Measurements from ENCODE around the gene KIF13A. TPM values are rescaled to one million over a fixed set of nuclear protein-coding genes. Genes with fewer than 3 reads are reported as not detected.
"Not testable (repeated sequence)": the region's sequence is repeated elsewhere in the genome, so short reads cannot be mapped to it uniquely, and the experiment has no call there.

The KIF13A gene
- total RNA-seq, 4 donors from 2014 or later, result 38.6 to 64.3 (median 43.9) TPM

DNA sequence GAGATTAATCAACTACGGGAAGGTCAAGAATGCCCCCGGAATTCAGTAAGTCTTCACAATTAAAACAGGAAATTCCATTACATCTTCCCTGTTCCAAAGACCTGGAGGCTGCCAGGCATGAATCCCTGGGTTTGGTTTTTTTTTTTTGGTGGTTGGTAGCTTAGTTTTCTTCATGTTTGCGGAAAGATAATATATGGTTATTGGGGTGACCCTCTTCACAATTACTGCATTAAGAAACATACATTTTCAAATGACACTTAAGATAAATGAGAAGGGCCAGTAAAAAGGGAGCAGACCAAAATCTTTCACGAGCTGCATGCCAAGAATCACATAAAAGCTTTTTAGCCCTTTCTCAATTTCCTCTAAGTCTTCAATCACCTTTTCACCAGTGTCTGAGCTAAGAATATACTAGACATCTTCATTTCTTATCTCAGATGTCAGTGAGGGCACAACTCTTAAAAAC lies 64.0 kb downstream of the KIF13A start:
- TF ChIP-seq, protein P1, sequence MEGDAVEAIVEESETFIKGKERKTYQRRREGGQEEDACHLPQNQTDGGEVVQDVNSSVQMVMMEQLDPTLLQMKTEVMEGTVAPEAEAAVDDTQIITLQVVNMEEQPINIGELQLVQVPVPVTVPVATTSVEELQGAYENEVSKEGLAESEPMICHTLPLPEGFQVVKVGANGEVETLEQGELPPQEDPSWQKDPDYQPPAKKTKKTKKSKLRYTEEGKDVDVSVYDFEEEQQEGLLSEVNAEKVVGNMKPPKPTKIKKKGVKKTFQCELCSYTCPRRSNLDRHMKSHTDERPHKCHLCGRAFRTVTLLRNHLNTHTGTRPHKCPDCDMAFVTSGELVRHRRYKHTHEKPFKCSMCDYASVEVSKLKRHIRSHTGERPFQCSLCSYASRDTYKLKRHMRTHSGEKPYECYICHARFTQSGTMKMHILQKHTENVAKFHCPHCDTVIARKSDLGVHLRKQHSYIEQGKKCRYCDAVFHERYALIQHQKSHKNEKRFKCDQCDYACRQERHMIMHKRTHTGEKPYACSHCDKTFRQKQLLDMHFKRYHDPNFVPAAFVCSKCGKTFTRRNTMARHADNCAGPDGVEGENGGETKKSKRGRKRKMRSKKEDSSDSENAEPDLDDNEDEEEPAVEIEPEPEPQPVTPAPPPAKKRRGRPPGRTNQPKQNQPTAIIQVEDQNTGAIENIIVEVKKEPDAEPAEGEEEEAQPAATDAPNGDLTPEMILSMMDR (IDR thresholded peaks at IDR 0.05), result no peak
- ATAC-seq (ENCODE audit: low FRiP score), result no peak

DNA sequence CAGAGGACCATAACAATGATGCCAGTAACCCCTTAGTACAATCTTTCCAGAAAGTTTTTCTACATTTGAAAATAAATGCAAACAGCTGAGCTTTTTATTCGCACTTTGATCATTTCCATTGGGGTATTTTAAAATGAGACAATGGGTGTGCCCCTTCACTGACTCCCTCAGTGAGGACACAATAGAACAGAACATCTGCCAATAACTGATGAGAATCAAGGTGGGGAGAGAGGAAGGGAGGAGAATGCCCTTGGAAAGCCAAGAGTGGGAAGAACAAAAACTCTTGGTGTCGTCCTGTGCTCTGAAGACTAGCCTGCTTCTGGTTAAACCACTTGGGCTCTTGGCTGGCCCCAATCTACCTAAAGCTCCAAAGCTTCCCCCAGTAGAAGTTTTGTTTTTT lies 66.0 kb downstream of the KIF13A start:
- ATAC-seq (ENCODE audit: low FRiP score), result no peak
- DNase-seq (ENCODE audit: low spot score), result no peak
- TF ChIP-seq, protein P1 (IDR thresholded peaks at IDR 0.05), result no peak

More for the DNA sequence above, 64.0 kb downstream of the KIF13A start:
- no peak for DNase-seq (ENCODE audit: low spot score)

DNA sequence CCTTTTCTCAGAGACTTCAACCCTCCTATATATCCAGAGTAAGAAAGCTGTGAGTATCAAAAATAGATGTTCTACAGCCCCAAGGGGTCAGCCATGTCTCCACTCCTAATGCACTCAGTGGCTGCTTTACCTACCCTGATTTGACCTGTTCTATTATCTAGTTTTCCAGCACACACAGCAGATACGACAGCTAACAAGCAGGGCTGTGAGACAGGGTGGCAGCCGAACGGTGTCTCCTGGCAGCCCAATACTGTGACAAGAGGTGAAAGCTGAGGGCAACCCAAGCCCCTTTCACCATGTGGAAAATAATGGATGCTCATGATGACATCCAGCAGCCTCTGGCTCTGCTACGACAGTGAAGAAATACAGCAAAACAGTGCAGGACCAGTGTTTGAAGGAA lies 67.9 kb downstream of the KIF13A start:
- DNase-seq (ENCODE audit: low spot score) (no peak), ATAC-seq (ENCODE audit: low FRiP score) (no peak)
- TF ChIP-seq, protein P1 (IDR thresholded peaks at IDR 0.05), result no peak

DNA sequence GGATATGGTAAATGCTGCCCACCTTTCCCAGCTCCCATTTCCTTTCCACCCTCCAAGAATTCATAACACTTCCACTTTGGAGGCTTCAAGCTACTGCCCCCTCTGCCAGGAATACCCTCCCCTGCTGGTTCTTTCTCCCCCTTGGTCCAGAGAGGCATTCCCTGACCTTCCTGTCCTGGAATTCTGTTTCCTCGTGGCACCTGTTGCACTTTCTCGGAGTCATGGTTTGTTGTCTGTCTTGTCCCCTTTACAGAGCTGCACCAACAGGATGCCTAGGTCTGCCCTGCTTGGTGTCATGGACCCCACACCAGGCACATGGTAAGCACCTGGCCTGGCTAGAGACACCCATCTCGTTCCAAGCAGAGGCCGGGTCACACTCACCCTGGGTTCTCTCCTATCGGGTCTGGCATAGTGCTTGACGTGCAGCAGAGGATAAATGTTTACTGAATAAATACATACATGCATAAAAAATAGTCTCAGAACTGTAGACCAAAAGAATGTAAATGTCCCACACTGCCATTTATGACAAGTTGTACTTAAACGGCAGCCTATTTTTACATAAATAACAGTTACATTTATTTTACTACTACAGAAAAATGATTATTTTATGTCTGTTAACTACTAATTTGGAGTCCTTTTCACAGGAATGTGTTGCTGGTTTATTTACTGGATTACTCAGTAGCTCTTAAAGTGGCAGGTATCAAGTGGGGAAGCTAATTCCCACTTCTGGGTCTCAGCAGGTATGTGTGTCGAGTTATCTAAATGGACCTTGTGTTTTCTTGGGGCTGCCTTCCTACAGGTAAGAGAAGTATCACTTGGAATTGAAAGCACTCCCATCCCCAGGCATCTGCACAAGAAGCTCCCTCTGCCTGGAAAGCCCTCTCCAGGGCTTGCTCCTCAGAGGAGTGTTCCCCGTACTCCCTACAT lies 69.3 kb downstream of the KIF13A start:
- ATAC-seq (ENCODE audit: low FRiP score) (no peak), DNase-seq (ENCODE audit: low spot score) (no peak)
- TF ChIP-seq, protein P1 (IDR thresholded peaks at IDR 0.05), result no peak

DNA sequence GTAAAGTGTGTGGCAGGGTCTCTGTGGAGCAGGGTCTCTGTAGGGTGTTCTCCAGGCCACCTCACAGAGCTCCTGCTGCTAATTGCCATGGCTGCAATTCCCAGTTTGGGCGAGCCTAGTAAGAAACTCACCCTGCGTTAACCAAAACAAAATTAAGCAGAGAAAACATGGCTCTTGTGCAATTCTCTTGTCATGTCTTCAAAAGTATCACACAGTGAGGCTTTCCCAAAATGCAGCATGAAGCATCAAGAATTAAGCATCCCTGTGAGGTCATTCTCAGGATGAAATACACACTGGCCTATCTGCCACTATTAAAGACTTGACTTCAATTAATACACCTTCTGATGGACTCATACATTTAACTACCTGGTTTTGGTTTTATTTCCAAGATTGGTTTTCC lies 72.8 kb downstream of the KIF13A start:
- TF ChIP-seq, protein P1 (IDR thresholded peaks at IDR 0.05), result no peak
- DNase-seq (ENCODE audit: low spot score) (no peak), ATAC-seq (ENCODE audit: low FRiP score) (no peak)

DNA sequence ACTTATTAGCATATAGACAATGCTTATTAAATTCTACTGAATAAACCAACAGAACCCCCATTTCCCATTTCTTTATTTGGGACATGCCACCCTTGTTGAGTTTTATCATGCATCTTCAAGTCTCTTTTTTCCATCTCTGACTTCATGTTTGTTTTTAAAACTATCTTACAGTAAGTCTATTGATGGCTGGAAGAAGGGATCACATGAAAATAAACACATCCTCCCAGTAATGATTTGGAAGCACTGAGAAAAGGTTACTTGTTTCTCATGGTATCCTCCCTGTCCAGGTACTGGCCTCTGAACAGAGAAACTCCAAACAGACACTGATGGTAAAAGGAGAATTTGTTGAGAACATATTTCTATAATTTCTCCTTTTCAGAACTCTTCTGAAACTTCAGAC lies 74.9 kb downstream of the KIF13A start:
- TF ChIP-seq, protein P1 (IDR thresholded peaks at IDR 0.05), result no peak
- no peak for ATAC-seq (ENCODE audit: low FRiP score)

DNA sequence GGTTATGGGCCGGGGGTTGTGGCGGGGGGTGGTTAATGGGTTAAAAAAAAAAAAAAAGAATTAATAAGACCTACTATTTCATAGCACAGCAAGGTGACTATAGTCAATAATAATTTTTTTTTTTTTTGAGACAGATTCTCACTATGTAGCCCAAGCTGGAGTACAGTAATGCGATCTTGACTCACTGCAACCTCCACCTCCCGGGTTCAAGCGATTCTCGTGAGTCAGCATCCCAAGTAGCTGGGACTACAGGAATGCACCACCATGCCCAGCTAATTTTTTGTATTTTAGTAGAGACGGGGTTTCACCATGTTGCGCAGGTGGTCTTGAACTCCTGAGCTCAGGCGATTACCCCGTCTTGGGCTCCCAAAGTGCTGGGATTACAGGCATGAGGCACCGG lies 75.8 kb downstream of the KIF13A start:
- not testable (repeated sequence) for ATAC-seq (ENCODE audit: low FRiP score); DNase-seq (ENCODE audit: low spot score)

More for the DNA sequence above, 74.9 kb downstream of the KIF13A start:
- DNase-seq (ENCODE audit: low spot score), result no peak
